ENCODE measurements around the gene NAMPT. TPM values are rescaled to one million over a fixed set of nuclear protein-coding genes. Genes with fewer than 3 reads are reported as not detected.

The NAMPT gene
- polyA plus RNA-seq, 2 of the 4 experiments (the other 2 are of a cell fraction), result 213 to 274 TPM

GRCh38 chr7:106285051-106285854, 470 bp upstream of the NAMPT start (continued):
- TF ChIP-seq FOSB (CRISPR knock-in tag; IDR thresholded peaks at IDR 0.05), result no peak
- no peak for TF ChIP-seq ATOH8 (CRISPR knock-in tag; IDR thresholded peaks at IDR 0.05; ENCODE audit: low read depth)

GRCh38 chr7:106283831-106284713, 711 bp downstream of the NAMPT start:
- ChIA-PET CTCF (interaction anchor here (1.3 to 2.5 kb wide), 4 partner anchors 60 to 178 kb away, joined by 4 to 12 read pairs (median 6); no protein-coding TSS in a partner anchor), POLR2A (interaction anchor here (0.6 to 3.0 kb wide), 17 partner anchors 12 to 884 kb away, joined by 3 to 36 read pairs (median 8); partner anchors contain the start of gene HBP1)
- H3K4me2 ChIP-seq, result peak overlapping the region; percentile 73
- peak overlapping the region; percentile 70 for H3K4me3 ChIP-seq
- ATAC-seq (peak; percentile 29 to 65), DNase-seq (ENCODE audit: low read depth in 1 of 2, low spot score in 1 of 2) (peak in 1 of 2 experiments; percentile 63), FAIRE-seq (no peak)
- no peaks in the 10 kb centered on the region for H3K9me3 ChIP-seq
- H3K27ac ChIP-seq, result peak overlapping the region; percentile 92 to 98
- 0 out of 2 replicates have a peak, but pooled peaks have one; percentile 15 for TF ChIP-seq REST (IDR thresholded peaks at IDR 0.05)
- TF ChIP-seq TP53 (CRISPR knock-in tag; IDR thresholded peaks at IDR 0.05), result 0 out of 2 replicates have a peak, but pooled peaks have one; percentile 73
- TF ChIP-seq JUN (IDR thresholded peaks at IDR 0.05), result peak in 1 of 2 experiments; percentile 27; a peak in 2 of 5 replicates
- peak; percentile 44; the same call in 1 of the 2 replicates for TF ChIP-seq MAX (IDR thresholded peaks at IDR 0.05)
- TF ChIP-seq EP300 (IDR thresholded peaks at IDR 0.05), result no peak
- TF ChIP-seq HOXA7 (CRISPR knock-in tag; IDR thresholded peaks at IDR 0.05), result no peak
- H3K4me1 ChIP-seq, result peaks cover 39% of the 10 kb centered on the region
- WGBS (ENCODE audit: missing lambda C conversion rate), result under 1% methylated on average over 24 of the region's 72 CpGs

GRCh38 chr7:106283501-106283830, 1.3 kb downstream of the NAMPT start:
- TF ChIP-seq CEBPB (IDR thresholded peaks at IDR 0.05), result peak in 1 of 2 experiments; percentile 28; a peak in 2 of 4 replicates
- TF ChIP-seq RNF2 (IDR thresholded peaks at IDR 0.05; ENCODE audit: borderline replicate concordance, low read depth), result no peak
- CTCF ChIA-PET, result no interaction called here
- Histone ChIP-seq H3K27ac (peak overlapping the region; percentile 92 to 98), H3K4me3 (peak overlapping the region; percentile 70), H3K4me1 (peaks cover 45% of the 10 kb centered on the region), H3K4me2 (peak overlapping the region; percentile 73), H3K9me3 (no peaks in the 10 kb centered on the region)
- DNase-seq (ENCODE audit: low read depth in 1 of 2, low spot score in 1 of 2) (no peak), FAIRE-seq (peak; percentile 39), ATAC-seq (no peak)
- 10% methylated on average over 5 of the region's 5 CpGs for WGBS (ENCODE audit: missing lambda C conversion rate)
- POLR2A ChIA-PET, result interaction anchor here (2.3 to 3.0 kb wide), 2 partner anchors 141 to 179 kb away, joined by 15 to 36 read pairs; no protein-coding TSS in a partner anchor

- CTCF ChIA-PET, result no interaction called here
- 48% methylated on average over 3 of the region's 3 CpGs for WGBS (ENCODE audit: missing lambda C conversion rate)
- Histone ChIP-seq H3K4me2 (peak overlapping the region; percentile 73), H3K4me1 (peaks cover 51% of the 10 kb centered on the region), H3K9me3 (no peaks in the 10 kb centered on the region), H3K4me3 (peak overlapping the region; percentile 70), H3K27ac (peak overlapping the region in 1 of 2 experiments; percentile 92; a peak in 4 of 6 replicates)
- ATAC-seq, result no peak
- TF ChIP-seq ZSCAN20 (CRISPR knock-in tag; IDR thresholded peaks at IDR 0.05) (no peak), HOXA7 (CRISPR knock-in tag; IDR thresholded peaks at IDR 0.05) (peak; percentile 32; the same call in 1 of the 2 replicates), RFX5 (IDR thresholded peaks at IDR 0.05) (no peak), REST (IDR thresholded peaks at IDR 0.05) (no peak), MYC (IDR thresholded peaks at IDR 0.05; ENCODE audit: borderline replicate concordance, low read length) (no peak)
- no peak for FAIRE-seq
- POLR2A ChIA-PET, result no interaction called here
- no peak for DNase-seq (ENCODE audit: low read depth in 1 of 2, low spot score in 1 of 2)
These were observed 1.9 kb downstream of the NAMPT start for GRCh38 chr7:106282852-106283251.

Measured in A549 (cell line).